ENCODE results near the gene RIPOR3. TPM values are rescaled to one million over a fixed set of nuclear protein-coding genes. Genes with fewer than 3 reads are reported as not detected.
A peak's percentile ranks its signal among the peaks of the same experiment; 100 is the strongest.

Gene RIPOR3
- polyA plus RNA-seq (2012; rRNA removed): 1.0 and 1.2 TPM in 2 replicates
- polyA plus RNA-seq (2012; cell fraction: cytosol; rRNA removed): 0.18 and 0.33 TPM in 2 replicates
- 7.0 and 8.8 TPM in 2 replicates for polyA plus RNA-seq (2012; cell fraction: nucleus; rRNA removed)

GRCh38 chr20:50690650-50691572 lies at the start of gene RIPOR3:
Gene RIPOR3, minus strand, starts transcription at chr20:50691542. Its CDS starts 414 bp downstream, at chr20:50691128.
- no peaks in the 10 kb centered on the region for H4K20me1 ChIP-seq (ENCODE audit: insufficient read depth)
- no peaks in the 10 kb centered on the region for H3F3A ChIP-seq (replicated peaks; ENCODE audit: insufficient read depth)
- peak within 1 kb of the TSS; percentile 79 for H3K4me2 ChIP-seq
- DNase-seq: peak; percentile 67
- 37% methylated on average over 28 of the region's 42 CpGs for WGBS (ENCODE audit: low lambda C conversion rate)
- H3K36me3 ChIP-seq (replicated peaks in 1 of 2; ENCODE audit: control insufficient read depth in 1 of 2, insufficient read depth in 2 of 2, low read length in 1 of 2): no peaks in the 10 kb centered on the region
- POLR2A ChIA-PET: no interaction called here
- H3K27me3 ChIP-seq (ENCODE audit: insufficient read depth): no peaks in the 10 kb centered on the region
- H3K4me1 ChIP-seq (ENCODE audit: control insufficient read depth in 1 of 2, insufficient read depth in 2 of 2, low read depth in 1 of 2, low read length in 1 of 2): peaks cover 18 to 30% of the 10 kb centered on the region in 2 experiments
- no peaks in the 10 kb centered on the region for H3K79me2 ChIP-seq (ENCODE audit: insufficient read depth)
- TF ChIP-seq FOXJ3 (CRISPR knock-in tag; IDR thresholded peaks at IDR 0.05) (no peak; the same call in 1 of the 2 replicates), SMC3 (IDR thresholded peaks at IDR 0.05; ENCODE audit: low read depth, low read length) (no peak), RFX5 (IDR thresholded peaks at IDR 0.05; ENCODE audit: low read length) (no peak), RAD21 (IDR thresholded peaks at IDR 0.05; ENCODE audit: low read length) (no peak), TEAD4 (IDR thresholded peaks at IDR 0.05; ENCODE audit: borderline replicate concordance, insufficient read depth) (peak; percentile 37; the same call in 1 of the 2 replicates), MEF2A (IDR thresholded peaks at IDR 0.05; ENCODE audit: borderline replicate concordance, low read depth) (no peak), ZBTB33 (IDR thresholded peaks at IDR 0.05; ENCODE audit: borderline replicate concordance, low read depth) (no peak), PBX3 (IDR thresholded peaks at IDR 0.05) (no peak)
- peak within 1 kb of the TSS; percentile 23 to 33; a peak in 3 of 4 replicates for H3K4me3 ChIP-seq (ENCODE audit: low read depth in 2 of 2, low read length in 1 of 2)
- CTCF ChIA-PET: interaction anchor here (0.7 to 2.6 kb wide), 13 partner anchors 10 to 241 kb away, joined by 3 to 10 read pairs (median 4); partner anchors contain the start of gene ADNP
- no peaks in the 10 kb centered on the region for H3K9me2 ChIP-seq
- no peaks in the 10 kb centered on the region for H3K9me3 ChIP-seq
- no peak within 1 kb of the TSS for H3K9ac ChIP-seq
- H3K27ac ChIP-seq (ENCODE audit: low read depth in 2 of 2, low read length in 1 of 2): no peak within 1 kb of the TSS
- peak within 1 kb of the TSS; percentile 79; the same call in 1 of the 2 replicates for H2AFZ ChIP-seq (ENCODE audit: low read depth)

- no peak overlapping the region for H2AFZ ChIP-seq (ENCODE audit: low read depth)
- ChIA-PET POLR2A (no interaction called here), CTCF (interaction anchor here (1.0 to 1.7 kb wide), 2 partner anchors 11 to 12 kb away, joined by 4 to 6 read pairs; no protein-coding TSS in a partner anchor)
- H3K79me2 ChIP-seq (ENCODE audit: insufficient read depth): no peaks in the 10 kb centered on the region
- DNase-seq: no peak
- peaks cover 2 to 11% of the 10 kb centered on the region in 2 experiments; a peak in 3 of 4 replicates for H3K4me1 ChIP-seq (ENCODE audit: control insufficient read depth in 1 of 2, insufficient read depth in 2 of 2, low read depth in 1 of 2, low read length in 1 of 2)
- no peaks in the 10 kb centered on the region for H4K20me1 ChIP-seq (ENCODE audit: insufficient read depth)
- 86% methylated on average over 4 of the region's 4 CpGs for WGBS (ENCODE audit: low lambda C conversion rate)
- H3K27ac ChIP-seq (ENCODE audit: low read depth in 2 of 2, low read length in 1 of 2): no peak overlapping the region
- H3K9me3 ChIP-seq: no peaks in the 10 kb centered on the region
- H3K9ac ChIP-seq: no peak overlapping the region
- H3K27me3 ChIP-seq (ENCODE audit: insufficient read depth): no peaks in the 10 kb centered on the region
- no peaks in the 10 kb centered on the region for H3K9me2 ChIP-seq
- TF ChIP-seq TEAD4 (IDR thresholded peaks at IDR 0.05; ENCODE audit: borderline replicate concordance, insufficient read depth) (no peak), CHD2 (IDR thresholded peaks at IDR 0.05; ENCODE audit: low read length, partially characterized antibody) (no peak)
- peaks cover 5% of the 10 kb centered on the region for H3F3A ChIP-seq (replicated peaks; ENCODE audit: insufficient read depth)
- no peak overlapping the region for H3K4me2 ChIP-seq
- peaks cover 0 to 6% of the 10 kb centered on the region in 2 experiments for H3K36me3 ChIP-seq (replicated peaks in 1 of 2; ENCODE audit: control insufficient read depth in 1 of 2, insufficient read depth in 2 of 2, low read length in 1 of 2)
- H3K4me3 ChIP-seq (ENCODE audit: low read depth in 2 of 2, low read length in 1 of 2): no peak overlapping the region
Observed at GRCh38 chr20:50737352-50737751, 46.0 kb upstream of the RIPOR3 start.

All from SK-N-SH (cell line).